ENCODE data around the gene METTL6. TPM values are rescaled to one million over a fixed set of nuclear protein-coding genes. Genes with fewer than 3 reads are reported as not detected.
"Not testable (repeated sequence)": the region's sequence is repeated elsewhere in the genome, so short reads cannot be mapped to it uniquely, and the experiment has no call there.

Gene METTL6
- total and polyA plus RNA-seq, 11 donors, result 5.7 to 15.6 (median 10.5) TPM

DNA sequence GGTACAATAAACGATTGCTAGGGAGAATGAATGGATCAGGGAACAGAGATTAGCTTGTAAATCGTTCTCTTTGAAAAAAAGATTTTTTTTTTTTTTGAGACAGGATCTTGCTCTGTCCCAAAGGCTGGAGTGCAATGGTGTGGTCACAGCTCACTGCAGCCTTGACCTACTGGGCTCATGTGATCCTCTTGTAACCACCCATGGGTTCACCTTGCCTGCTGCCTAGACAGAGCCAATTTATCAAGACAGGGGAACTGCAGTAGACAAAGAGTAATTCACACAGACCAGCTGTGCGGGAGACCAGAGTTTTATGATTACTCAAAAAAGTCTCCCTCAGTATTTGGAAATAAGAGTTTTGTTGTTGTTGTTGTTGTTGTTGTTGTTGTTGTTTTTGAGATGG, 39.6 kb downstream of the METTL6 start:
- intact Hi-C loops (cut with DNase I), result no loop called here

DNA sequence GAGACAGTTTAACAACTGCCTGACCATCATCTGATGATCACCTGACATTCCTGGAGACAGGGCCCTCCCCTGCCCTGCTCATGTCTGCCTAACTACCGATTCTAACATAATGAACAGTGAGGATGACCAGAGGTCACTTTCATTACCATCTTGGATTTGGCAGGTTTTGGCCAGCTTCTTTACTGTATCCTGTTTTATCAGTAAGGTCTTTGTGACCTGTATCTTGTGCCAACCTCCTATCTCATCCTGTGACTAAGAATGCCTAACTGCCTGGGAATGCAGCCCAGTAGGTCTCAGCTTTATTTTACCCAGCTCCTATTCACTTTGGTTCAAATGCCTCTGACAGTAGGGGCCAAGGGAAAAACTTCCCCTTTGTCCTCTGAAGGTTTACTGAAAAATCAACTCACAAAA, 40.2 kb downstream of the METTL6 start:
- Histone ChIP-seq H3K4me3 (no peak overlapping the region), H3K27ac (peak overlapping the region in 6 of 12 donors; percentile 22 to 60 (median 40)), H3K9me3 (peaks cover 0 to 21% (median 7%) of the 10 kb centered on the region in 12 donors), H3K27me3 (no peaks in the 10 kb centered on the region), H3K36me3 (no peaks in the 10 kb centered on the region), H3K4me1 (peaks cover 0 to 31% (median 1%) of the 10 kb centered on the region in 12 donors)
- TF ChIP-seq, protein P1, sequence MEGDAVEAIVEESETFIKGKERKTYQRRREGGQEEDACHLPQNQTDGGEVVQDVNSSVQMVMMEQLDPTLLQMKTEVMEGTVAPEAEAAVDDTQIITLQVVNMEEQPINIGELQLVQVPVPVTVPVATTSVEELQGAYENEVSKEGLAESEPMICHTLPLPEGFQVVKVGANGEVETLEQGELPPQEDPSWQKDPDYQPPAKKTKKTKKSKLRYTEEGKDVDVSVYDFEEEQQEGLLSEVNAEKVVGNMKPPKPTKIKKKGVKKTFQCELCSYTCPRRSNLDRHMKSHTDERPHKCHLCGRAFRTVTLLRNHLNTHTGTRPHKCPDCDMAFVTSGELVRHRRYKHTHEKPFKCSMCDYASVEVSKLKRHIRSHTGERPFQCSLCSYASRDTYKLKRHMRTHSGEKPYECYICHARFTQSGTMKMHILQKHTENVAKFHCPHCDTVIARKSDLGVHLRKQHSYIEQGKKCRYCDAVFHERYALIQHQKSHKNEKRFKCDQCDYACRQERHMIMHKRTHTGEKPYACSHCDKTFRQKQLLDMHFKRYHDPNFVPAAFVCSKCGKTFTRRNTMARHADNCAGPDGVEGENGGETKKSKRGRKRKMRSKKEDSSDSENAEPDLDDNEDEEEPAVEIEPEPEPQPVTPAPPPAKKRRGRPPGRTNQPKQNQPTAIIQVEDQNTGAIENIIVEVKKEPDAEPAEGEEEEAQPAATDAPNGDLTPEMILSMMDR (IDR thresholded peaks at IDR 0.05), result no peak
- no peak for TF ChIP-seq POLR2A (IDR thresholded peaks at IDR 0.05)
- WGBS, 4 donors, result 21 to 38% (median 29%) methylated on average over 1 of the region's 1 CpG
- peak in 2 of 5 donors; percentile 31 to 32 for DNase-seq
- ATAC-seq, result peak; percentile 64 to 69 (median 66)
- intact Hi-C loops (cut with DNase I), result no loop called here

More for the DNA sequence above, 39.6 kb downstream of the METTL6 start:
- Histone ChIP-seq H3K36me3 (no peaks in the 10 kb centered on the region), H3K4me1 (peaks cover 0 to 31% (median 1%) of the 10 kb centered on the region in 12 donors), H3K4me3 (no peak overlapping the region), H3K27ac (peak overlapping the region in 5 of 12 donors; percentile 28 to 60 (median 42)), H3K9me3 (peaks cover 0 to 21% (median 7%) of the 10 kb centered on the region in 12 donors), H3K27me3 (no peaks in the 10 kb centered on the region)
- no peak for DNase-seq
- no peak for TF ChIP-seq POLR2A (IDR thresholded peaks at IDR 0.05)
- TF ChIP-seq, protein P1 (IDR thresholded peaks at IDR 0.05), result no peak
- WGBS, 4 donors, result 66 to 79% (median 70%) methylated on average over 3 of the region's 3 CpGs
- peak in 2 of 4 donors; percentile 40 to 47 for ATAC-seq

- 72 to 79% (median 75%) methylated on average over 5 of the region's 5 CpGs for WGBS, 4 donors
- ATAC-seq, result not testable (repeated sequence)
- H3K27ac ChIP-seq, result peak overlapping the region in 2 of 12 donors; percentile 12 to 60
Measured at GRCh38 chr3:15386654-15386955, 40.7 kb downstream of the METTL6 start.

GRCh38 chr3:15385901-15386653, 41.3 kb downstream of the METTL6 start:
- 86 to 94% (median 89%) methylated on average over 1 of the region's 1 CpG for WGBS, 4 donors
- no peak for TF ChIP-seq POLR2A (IDR thresholded peaks at IDR 0.05)
- TF ChIP-seq, protein P1 (IDR thresholded peaks at IDR 0.05), result no peak
- no peaks in the 10 kb centered on the region for H3K36me3 ChIP-seq
- DNase-seq (no peak), ATAC-seq (no peak)
- intact Hi-C loops (cut with DNase I), result no loop called here
- no peaks in the 10 kb centered on the region for H3K27me3 ChIP-seq
- H3K4me3 ChIP-seq, result no peak overlapping the region
- peak overlapping the region in 1 of 12 donors; percentile 12 for H3K27ac ChIP-seq
- peaks cover 0 to 31% (median 1%) of the 10 kb centered on the region in 12 donors for H3K4me1 ChIP-seq
- peaks cover 0 to 21% (median 7%) of the 10 kb centered on the region in 12 donors for H3K9me3 ChIP-seq

More at GRCh38 chr3:15386654-15386955, 40.7 kb downstream of the METTL6 start:
- H3K27me3 ChIP-seq; DNase-seq; H3K4me3 ChIP-seq; H3K36me3 ChIP-seq; intact Hi-C loops (cut with DNase I): not testable (repeated sequence)
- Histone ChIP-seq H3K4me1 (peaks cover 0 to 31% (median 1%) of the 10 kb centered on the region in 12 donors), H3K9me3 (peaks cover 0 to 21% (median 7%) of the 10 kb centered on the region in 12 donors)

DNA sequence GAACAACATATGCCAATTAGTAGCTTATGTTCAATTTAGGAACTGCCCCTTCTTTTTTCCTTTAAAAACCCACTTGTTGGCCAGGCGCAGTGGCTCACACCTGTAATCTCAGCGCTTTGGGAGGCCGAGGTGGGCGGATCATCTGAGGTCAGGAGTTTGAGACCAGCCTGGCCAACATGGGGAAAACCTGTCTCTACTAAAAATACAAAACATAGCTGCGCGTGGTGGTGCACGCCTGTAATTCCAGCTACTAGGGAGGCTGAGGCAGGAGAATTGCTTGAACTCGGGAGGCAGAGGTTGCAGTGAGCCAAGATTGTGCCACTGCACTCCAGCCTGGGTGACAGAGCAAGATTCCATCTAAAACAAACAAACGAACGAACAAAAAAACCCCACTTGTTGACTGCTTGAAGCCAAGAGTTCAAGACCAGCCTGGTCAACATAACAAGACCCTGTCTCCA, 42.1 kb downstream of the METTL6 start:
- H3K27me3 ChIP-seq; H3K4me3 ChIP-seq; DNase-seq; ATAC-seq; H3K36me3 ChIP-seq; intact Hi-C loops (cut with DNase I): not testable (repeated sequence)
- peaks cover 0 to 21% (median 7%) of the 10 kb centered on the region in 12 donors for H3K9me3 ChIP-seq
- WGBS, 4 donors, result 80 to 88% (median 82%) methylated on average over 10 of the region's 10 CpGs
- H3K27ac ChIP-seq, result peak overlapping the region in 1 of 12 donors; percentile 40
- H3K4me1 ChIP-seq, result peaks cover 0 to 31% (median 1%) of the 10 kb centered on the region in 12 donors

Measured in heart left ventricle (tissue), 16 donors.